ENCODE data around the gene ATP9B. TPM values are rescaled to one million over a fixed set of nuclear protein-coding genes. Genes with fewer than 3 reads are reported as not detected.
A peak's percentile ranks its signal among the peaks of the same experiment; 100 is the strongest.

The ATP9B gene
- total and polyA plus RNA-seq, 10 of the 15 experiments (the other 5 are each of a cell fraction or from before 2014, with no cell fraction given) = 0.74 to 20.7 (median 12.9) TPM

DNA sequence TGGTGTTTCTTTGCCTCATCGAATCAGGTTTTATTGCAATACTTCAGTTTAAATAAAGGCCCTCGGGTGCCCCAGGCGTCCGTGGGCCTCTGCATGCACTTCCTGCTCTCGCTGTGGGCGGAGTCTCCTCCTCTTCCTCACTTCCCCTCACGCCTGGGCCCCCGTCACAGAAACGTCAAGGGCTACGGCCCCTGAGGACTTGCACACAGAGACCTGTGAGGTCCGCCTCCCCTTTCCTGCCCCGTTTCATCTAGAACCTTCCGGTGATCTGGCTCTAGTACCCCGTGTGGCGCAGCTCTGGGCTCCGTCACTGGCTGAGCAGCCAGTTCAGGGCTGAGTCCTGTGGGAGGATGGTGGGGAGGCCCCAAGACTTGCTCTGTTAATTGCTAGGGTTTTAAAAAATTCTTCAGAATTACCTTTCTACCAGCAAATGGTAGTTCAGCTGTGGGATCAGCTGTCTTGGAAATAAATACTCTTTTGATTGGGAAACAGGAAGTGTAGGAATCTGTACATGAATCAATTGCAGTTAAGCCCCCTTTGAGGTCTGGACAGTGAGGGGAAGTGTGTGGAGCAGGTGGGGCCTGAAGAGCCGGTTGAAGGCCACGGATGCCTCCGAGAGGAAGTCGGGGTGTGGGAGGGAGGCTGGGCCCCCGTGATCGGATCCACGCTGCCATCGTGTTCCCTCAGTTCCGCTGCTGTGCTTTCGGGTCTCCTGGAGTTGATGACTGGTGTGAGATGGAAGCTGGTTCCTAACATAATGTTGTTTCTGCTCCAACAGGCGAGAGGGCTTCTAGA lies 336.8 kb downstream of the ATP9B start (continued):
- TF ChIP-seq PRDM15 (CRISPR knock-in tag; IDR thresholded peaks at IDR 0.05) = no peak
- peak; percentile 51; the same call in 1 of the 2 replicates for TF ChIP-seq NFIC (IDR thresholded peaks at IDR 0.05; ENCODE audit: low read depth, low read length)
- no peak for TF ChIP-seq ZBTB33 (IDR thresholded peaks at IDR 0.05)
- peak; percentile 64 for TF ChIP-seq MXI1 (IDR thresholded peaks at IDR 0.05; ENCODE audit: low read depth, low read length)
- TF ChIP-seq NFYA (IDR thresholded peaks at IDR 0.05; ENCODE audit: borderline replicate concordance, low read depth, low read length) = no peak
- TF ChIP-seq ZNF622 (IDR thresholded peaks at IDR 0.05) = no peak
- no peak for TF ChIP-seq RAD51 (IDR thresholded peaks at IDR 0.05)
- TF ChIP-seq EP300 (IDR thresholded peaks at IDR 0.05; ENCODE audit: borderline replicate concordance in 1 of 2, control insufficient read depth in 1 of 2, low read depth in 2 of 2, low read length in 2 of 2) = peak in 1 of 2 experiments; percentile 27; a peak in 2 of 4 replicates
- TF ChIP-seq BCLAF1 (IDR thresholded peaks at IDR 0.05) = no peak
- no peak for TF ChIP-seq KDM1A (IDR thresholded peaks at IDR 0.05; ENCODE audit: borderline replicate concordance)
- peak; percentile 39 for TF ChIP-seq SP1 (IDR thresholded peaks at IDR 0.05; ENCODE audit: low read depth, low read length)
- TF ChIP-seq POLR2A (IDR thresholded peaks at IDR 0.05; ENCODE audit: low read depth, low read length) = peak; percentile 74
- TF ChIP-seq, protein P1, sequence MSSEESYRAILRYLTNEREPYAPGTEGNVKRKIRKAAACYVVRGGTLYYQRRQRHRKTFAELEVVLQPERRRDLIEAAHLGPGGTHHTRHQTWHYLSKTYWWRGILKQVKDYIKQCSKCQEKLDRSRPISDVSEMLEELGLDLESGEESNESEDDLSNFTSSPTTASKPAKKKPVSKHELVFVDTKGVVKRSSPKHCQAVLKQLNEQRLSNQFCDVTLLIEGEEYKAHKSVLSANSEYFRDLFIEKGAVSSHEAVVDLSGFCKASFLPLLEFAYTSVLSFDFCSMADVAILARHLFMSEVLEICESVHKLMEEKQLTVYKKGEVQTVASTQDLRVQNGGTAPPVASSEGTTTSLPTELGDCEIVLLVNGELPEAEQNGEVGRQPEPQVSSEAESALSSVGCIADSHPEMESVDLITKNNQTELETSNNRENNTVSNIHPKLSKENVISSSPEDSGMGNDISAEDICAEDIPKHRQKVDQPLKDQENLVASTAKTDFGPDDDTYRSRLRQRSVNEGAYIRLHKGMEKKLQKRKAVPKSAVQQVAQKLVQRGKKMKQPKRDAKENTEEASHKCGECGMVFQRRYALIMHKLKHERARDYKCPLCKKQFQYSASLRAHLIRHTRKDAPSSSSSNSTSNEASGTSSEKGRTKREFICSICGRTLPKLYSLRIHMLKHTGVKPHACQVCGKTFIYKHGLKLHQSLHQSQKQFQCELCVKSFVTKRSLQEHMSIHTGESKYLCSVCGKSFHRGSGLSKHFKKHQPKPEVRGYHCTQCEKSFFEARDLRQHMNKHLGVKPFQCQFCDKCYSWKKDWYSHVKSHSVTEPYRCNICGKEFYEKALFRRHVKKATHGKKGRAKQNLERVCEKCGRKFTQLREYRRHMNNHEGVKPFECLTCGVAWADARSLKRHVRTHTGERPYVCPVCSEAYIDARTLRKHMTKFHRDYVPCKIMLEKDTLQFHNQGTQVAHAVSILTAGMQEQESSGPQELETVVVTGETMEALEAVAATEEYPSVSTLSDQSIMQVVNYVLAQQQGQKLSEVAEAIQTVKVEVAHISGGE (CRISPR knock-in tag; IDR thresholded peaks at IDR 0.05) = no peak
- TF ChIP-seq, protein P2, sequence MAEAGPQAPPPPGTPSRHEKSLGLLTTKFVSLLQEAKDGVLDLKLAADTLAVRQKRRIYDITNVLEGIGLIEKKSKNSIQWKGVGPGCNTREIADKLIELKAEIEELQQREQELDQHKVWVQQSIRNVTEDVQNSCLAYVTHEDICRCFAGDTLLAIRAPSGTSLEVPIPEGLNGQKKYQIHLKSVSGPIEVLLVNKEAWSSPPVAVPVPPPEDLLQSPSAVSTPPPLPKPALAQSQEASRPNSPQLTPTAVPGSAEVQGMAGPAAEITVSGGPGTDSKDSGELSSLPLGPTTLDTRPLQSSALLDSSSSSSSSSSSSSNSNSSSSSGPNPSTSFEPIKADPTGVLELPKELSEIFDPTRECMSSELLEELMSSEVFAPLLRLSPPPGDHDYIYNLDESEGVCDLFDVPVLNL (IDR thresholded peaks at IDR 0.05; ENCODE audit: low read depth, low read length) = no peak
